ENCODE data around the gene SPRYD7. TPM values are rescaled to one million over a fixed set of nuclear protein-coding genes. Genes with fewer than 3 reads are reported as not detected.
A peak's percentile ranks its signal among the peaks of the same experiment; 100 is the strongest.

The SPRYD7 gene
- total RNA-seq, 2 experiments from 2014 or later, result 1.1 to 1.5 TPM

DNA sequence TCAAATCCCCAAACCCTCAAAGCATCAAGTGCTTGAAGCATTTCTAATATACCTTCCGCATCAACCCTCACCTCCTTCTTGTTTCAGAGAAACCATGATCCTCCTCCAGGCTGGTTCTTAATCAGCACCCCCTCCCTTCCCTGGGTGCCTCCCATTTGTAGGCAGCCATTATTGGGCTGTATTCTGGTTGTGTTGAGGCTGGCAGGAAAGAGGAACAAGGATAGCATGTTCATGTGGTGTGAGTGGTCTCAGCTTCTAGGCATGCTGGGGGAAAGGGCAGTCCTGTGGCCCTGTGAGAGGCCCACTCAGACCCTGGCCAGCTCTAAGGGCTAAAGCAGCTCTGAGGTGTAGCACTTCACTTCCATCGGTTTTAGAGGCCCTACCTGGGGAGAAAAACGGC lies 41.9 kb upstream of the SPRYD7 start:
- no peak overlapping the region for H3K27ac ChIP-seq (ENCODE audit: low read depth in 1 of 2, low read length in 2 of 2)
- Mint-ChIP-seq H3K27ac (no peak overlapping the region), H3K36me3 (ENCODE audit: low read depth) (no peaks in the 10 kb centered on the region), H3K4me3 (no peak overlapping the region), H3K27me3 (no peaks in the 10 kb centered on the region), H3K9me3 (no peaks in the 10 kb centered on the region), H3K4me1 (ENCODE audit: low read depth) (peaks cover 4% of the 10 kb centered on the region)
- H3K27me3 ChIP-seq (ENCODE audit: control insufficient read depth in 1 of 2, insufficient read depth in 2 of 2, low read length in 2 of 2), result no peaks in the 10 kb centered on the region
- ChIA-PET CTCF (interaction anchor here (1.7 to 3.8 kb wide), 3 partner anchors 14 to 934 kb away, joined by 10 to 22 read pairs (median 20); partner anchors contain the start of gene TRIM13), POLR2A (interaction anchor here (1.8 to 2.2 kb wide), 2 partner anchors 19 to 934 kb away, joined by 5 to 14 read pairs; partner anchors contain the start of gene TRIM13)
- ATAC-seq (ENCODE audit: poor library complexity), result no peak
- no peak overlapping the region for H3K4me3 ChIP-seq (ENCODE audit: low read length)
- H3K9me3 ChIP-seq (ENCODE audit: control insufficient read depth in 1 of 2, insufficient read depth in 1 of 2, low read length in 2 of 2), result no peaks in the 10 kb centered on the region
- no peaks in the 10 kb centered on the region for H3K4me1 ChIP-seq (ENCODE audit: insufficient read depth, low read length)
- TF ChIP-seq CTCF (IDR thresholded peaks at IDR 0.05), result no peak
- no peak for DNase-seq
- intact Hi-C loops (cut with DNase I, micrococcal nuclease), result loop anchor here (1.0 to 10.0 kb wide), 6 partner anchors 287 to 1309 kb away; no protein-coding TSS in a partner anchor
- no peaks in the 10 kb centered on the region for H3K36me3 ChIP-seq (ENCODE audit: insufficient read depth, low read length)

GRCh38 chr13:49976314-49977258 lies 40.4 kb upstream of the SPRYD7 start:
- no peak overlapping the region for H3K4me3 ChIP-seq (ENCODE audit: low read length)
- peaks cover 4% of the 10 kb centered on the region for H3K4me1 Mint-ChIP-seq (ENCODE audit: low read depth)
- no peaks in the 10 kb centered on the region for H3K36me3 Mint-ChIP-seq (ENCODE audit: low read depth)
- TF ChIP-seq CTCF (IDR thresholded peaks at IDR 0.05), result peak; percentile 97
- intact Hi-C loops (cut with DNase I, micrococcal nuclease), result loop anchor here (1.0 to 10.0 kb wide), 8 partner anchors 288 to 1311 kb away; no protein-coding TSS in a partner anchor
- no peaks in the 10 kb centered on the region for H3K36me3 ChIP-seq (ENCODE audit: insufficient read depth, low read length)
- H3K27me3 Mint-ChIP-seq, result no peaks in the 10 kb centered on the region
- no peaks in the 10 kb centered on the region for H3K4me1 ChIP-seq (ENCODE audit: insufficient read depth, low read length)
- no peaks in the 10 kb centered on the region for H3K9me3 ChIP-seq (ENCODE audit: control insufficient read depth in 1 of 2, insufficient read depth in 1 of 2, low read length in 2 of 2)
- H3K9me3 Mint-ChIP-seq, result no peaks in the 10 kb centered on the region
- ATAC-seq (ENCODE audit: poor library complexity) (peak; percentile 90), DNase-seq (peak; percentile 65 to 91 (median 74))
- no peak overlapping the region for H3K27ac ChIP-seq (ENCODE audit: low read depth in 1 of 2, low read length in 2 of 2)
- no peaks in the 10 kb centered on the region for H3K27me3 ChIP-seq (ENCODE audit: control insufficient read depth in 1 of 2, insufficient read depth in 2 of 2, low read length in 2 of 2)
- POLR2A ChIA-PET, result interaction anchor here (1.1 to 2.2 kb wide), 6 partner anchors 19 to 936 kb away, joined by 4 to 14 read pairs (median 8); partner anchors contain the start of gene TRIM13
- no peak overlapping the region for H3K27ac Mint-ChIP-seq
- H3K4me3 Mint-ChIP-seq, result no peak overlapping the region
- CTCF ChIA-PET, result interaction anchor here (0.5 to 3.8 kb wide), 24 partner anchors 9 to 1805 kb away, joined by 3 to 22 read pairs (median 4); partner anchors contain the start of gene TRIM13

DNA sequence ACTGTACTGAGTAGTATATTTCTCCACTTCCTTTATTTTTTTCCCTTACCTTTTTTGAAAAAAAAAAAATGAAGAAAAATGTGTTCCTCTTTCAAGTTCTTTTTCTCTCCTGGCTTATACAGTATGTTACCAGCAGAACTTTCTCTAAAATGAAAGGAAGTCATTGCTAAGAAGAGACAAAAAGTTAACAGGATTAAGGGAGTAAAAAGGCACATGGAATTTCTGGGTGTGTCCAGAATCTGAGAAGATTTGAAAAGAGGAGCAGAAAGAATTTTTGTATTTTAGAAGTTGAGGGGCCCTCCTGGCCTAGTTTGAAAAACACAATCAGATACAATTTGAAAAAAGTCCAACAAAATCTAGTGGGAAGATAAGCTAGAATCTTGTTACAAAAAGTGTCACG lies 39.7 kb upstream of the SPRYD7 start:
- Histone ChIP-seq H3K27me3 (ENCODE audit: control insufficient read depth in 1 of 2, insufficient read depth in 2 of 2, low read length in 2 of 2) (no peaks in the 10 kb centered on the region), H3K4me3 (ENCODE audit: low read length) (no peak overlapping the region), H3K9me3 (ENCODE audit: control insufficient read depth in 1 of 2, insufficient read depth in 1 of 2, low read length in 2 of 2) (no peaks in the 10 kb centered on the region), H3K4me1 (ENCODE audit: insufficient read depth, low read length) (no peaks in the 10 kb centered on the region), H3K27ac (ENCODE audit: low read depth in 1 of 2, low read length in 2 of 2) (no peak overlapping the region), H3K36me3 (ENCODE audit: insufficient read depth, low read length) (no peaks in the 10 kb centered on the region)
- ATAC-seq (ENCODE audit: poor library complexity), result no peak
- H3K27me3 Mint-ChIP-seq, result no peaks in the 10 kb centered on the region
- POLR2A ChIA-PET, result interaction anchor here (1.1 to 1.7 kb wide), 4 partner anchors 149 to 936 kb away, joined by 4 to 10 read pairs (median 8); no protein-coding TSS in a partner anchor
- H3K4me1 Mint-ChIP-seq (ENCODE audit: low read depth), result peaks cover 4% of the 10 kb centered on the region
- no peak overlapping the region for H3K27ac Mint-ChIP-seq
- no peak for DNase-seq
- no peak overlapping the region for H3K4me3 Mint-ChIP-seq
- intact Hi-C loops (cut with DNase I, micrococcal nuclease), result loop anchor here (1.0 to 10.0 kb wide), 8 partner anchors 289 to 1311 kb away; no protein-coding TSS in a partner anchor
- no peaks in the 10 kb centered on the region for H3K36me3 Mint-ChIP-seq (ENCODE audit: low read depth)
- TF ChIP-seq CTCF (IDR thresholded peaks at IDR 0.05), result no peak
- no peaks in the 10 kb centered on the region for H3K9me3 Mint-ChIP-seq
- CTCF ChIA-PET, result interaction anchor here (0.7 to 3.8 kb wide), 10 partner anchors 8 to 984 kb away, joined by 3 to 22 read pairs (median 5); partner anchors contain the start of gene TRIM13

Data from CD4-positive, alpha-beta T cell (primary cell).